ENCODE data around the gene DOCK11. TPM values are rescaled to one million over a fixed set of nuclear protein-coding genes. Genes with fewer than 3 reads are reported as not detected.

Gene DOCK11
- total and polyA plus RNA-seq, 2 experiments from 2014 or later = 11.2 to 12.5 TPM

- no peak for DNase-seq (ENCODE audit: low read depth in 1 of 2, low spot score in 1 of 2)
Observed at GRCh38 chrX:118497180-118497818, 1.7 kb downstream of the DOCK11 start.

GRCh38 chrX:118498351-118498750, 2.7 kb downstream of the DOCK11 start:
- TF ChIP-seq CTCF (IDR thresholded peaks at IDR 0.05; ENCODE audit: low read depth, low read length) = no peak
- no peaks in the 10 kb centered on the region for H3K27me3 ChIP-seq
- no peak for DNase-seq (ENCODE audit: low read depth in 1 of 2, low spot score in 1 of 2)
- no peaks in the 10 kb centered on the region for H3K36me3 ChIP-seq
- no peak overlapping the region for H3K4me3 ChIP-seq
- no peak overlapping the region for H3K27ac ChIP-seq
- no peaks in the 10 kb centered on the region for H3K9me3 ChIP-seq (ENCODE audit: low read depth)
- peaks cover 13% of the 10 kb centered on the region for H3K4me1 ChIP-seq (ENCODE audit: low read depth)

More at GRCh38 chrX:118497180-118497818, 1.7 kb downstream of the DOCK11 start:
- no peak for TF ChIP-seq CTCF (IDR thresholded peaks at IDR 0.05; ENCODE audit: low read depth, low read length)
- Histone ChIP-seq H3K9me3 (ENCODE audit: low read depth) (no peaks in the 10 kb centered on the region), H3K4me3 (peak overlapping the region; percentile 74), H3K4me1 (ENCODE audit: low read depth) (peaks cover 13% of the 10 kb centered on the region), H3K27me3 (no peaks in the 10 kb centered on the region), H3K27ac (no peak overlapping the region), H3K36me3 (no peaks in the 10 kb centered on the region)

DNA sequence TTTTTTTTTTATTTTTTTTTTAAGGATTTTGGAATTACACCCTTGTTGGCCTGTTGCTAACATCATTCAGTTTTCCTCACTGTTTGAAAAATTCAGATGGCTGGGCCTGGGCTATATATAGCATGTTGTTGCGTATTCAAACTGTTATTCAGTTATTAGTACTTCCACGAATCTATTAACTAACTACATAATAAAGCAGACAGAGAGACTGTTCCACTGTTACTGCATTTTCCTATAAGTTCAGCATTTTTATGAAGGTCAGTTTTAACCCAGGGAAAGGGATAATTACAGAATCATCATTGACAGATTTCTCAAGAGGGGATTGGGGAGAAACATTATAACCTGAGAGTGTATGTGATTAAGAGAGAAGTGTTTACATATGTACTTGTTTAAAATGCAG, 3.1 kb downstream of the DOCK11 start:
- Histone ChIP-seq H3K27ac (no peak overlapping the region), H3K4me3 (no peak overlapping the region)

DNA sequence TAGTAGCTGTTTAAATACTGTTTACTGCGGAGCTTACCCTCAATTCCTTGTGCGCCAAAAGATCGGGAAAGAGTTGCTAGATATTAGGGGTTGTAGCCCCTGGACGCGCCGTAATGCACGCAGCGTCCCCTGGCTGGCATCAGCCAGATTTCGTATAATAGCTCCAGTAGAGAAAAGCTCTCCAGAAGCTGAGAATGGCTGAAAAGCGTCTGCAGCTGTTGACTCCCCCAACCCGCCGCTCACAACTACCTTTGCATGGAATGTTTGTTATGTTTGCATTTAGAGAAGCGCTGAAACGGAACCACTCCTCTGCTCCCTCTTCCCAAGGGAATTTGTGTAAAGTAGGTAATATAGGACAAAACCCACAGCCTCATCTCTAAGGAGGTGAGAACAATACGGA, 3.7 kb downstream of the DOCK11 start:
- H3K36me3 ChIP-seq = no peaks in the 10 kb centered on the region
- peaks cover 13% of the 10 kb centered on the region for H3K4me1 ChIP-seq (ENCODE audit: low read depth)
- peak in 1 of 2 donors; percentile 21 for DNase-seq (ENCODE audit: low read depth in 1 of 2, low spot score in 1 of 2)
- H3K27ac ChIP-seq = no peak overlapping the region
- TF ChIP-seq CTCF (IDR thresholded peaks at IDR 0.05; ENCODE audit: low read depth, low read length) = no peak
- H3K9me3 ChIP-seq (ENCODE audit: low read depth) = no peaks in the 10 kb centered on the region
- H3K4me3 ChIP-seq = no peak overlapping the region
- H3K27me3 ChIP-seq = no peaks in the 10 kb centered on the region

More for the DNA sequence above, 3.1 kb downstream of the DOCK11 start:
- Histone ChIP-seq H3K4me1 (ENCODE audit: low read depth) (peaks cover 13% of the 10 kb centered on the region), H3K27me3 (no peaks in the 10 kb centered on the region), H3K9me3 (ENCODE audit: low read depth) (no peaks in the 10 kb centered on the region), H3K36me3 (no peaks in the 10 kb centered on the region)
- TF ChIP-seq CTCF (IDR thresholded peaks at IDR 0.05; ENCODE audit: low read depth, low read length) = no peak
- no peak for DNase-seq (ENCODE audit: low read depth in 1 of 2, low spot score in 1 of 2)

GRCh38 chrX:118502161-118502789, 6.7 kb downstream of the DOCK11 start:
- H3K9me3 ChIP-seq (ENCODE audit: low read depth) = no peaks in the 10 kb centered on the region
- peak in 1 of 2 donors; percentile 46 for DNase-seq (ENCODE audit: low read depth in 1 of 2, low spot score in 1 of 2)
- H3K36me3 ChIP-seq = no peaks in the 10 kb centered on the region
- no peak overlapping the region for H3K4me3 ChIP-seq
- no peak for TF ChIP-seq CTCF (IDR thresholded peaks at IDR 0.05; ENCODE audit: low read depth, low read length)
- H3K27ac ChIP-seq = no peak overlapping the region
- H3K4me1 ChIP-seq (ENCODE audit: low read depth) = peaks cover 13% of the 10 kb centered on the region
- H3K27me3 ChIP-seq = no peaks in the 10 kb centered on the region

All from cardiac muscle cell (in vitro differentiated cells and primary cell).